ENCODE results near the gene AFF1.
"Not testable (repeated sequence)": the region's sequence is repeated elsewhere in the genome, so short reads cannot be mapped to it uniquely, and the experiment has no call there.

AFF1 gene

GRCh38 chr4:87122252-87122651, 187.4 kb downstream of the AFF1 start:
- DNase-seq, result peak; percentile 3

- no peak for DNase-seq
Observed at GRCh38 chr4:87126056-87126455, 191.2 kb downstream of the AFF1 start.

- DNase-seq, result no peak
Observed at GRCh38 chr4:87128006-87128705, 193.3 kb downstream of the AFF1 start.

- no peak for DNase-seq
Observed at GRCh38 chr4:87129681-87130080, 194.9 kb downstream of the AFF1 start.

- DNase-seq, result peak; percentile 85
Observed at GRCh38 chr4:87130985-87131703, 196.3 kb downstream of the AFF1 start.

- no peak for DNase-seq
Observed at GRCh38 chr4:87132035-87132434, 197.2 kb downstream of the AFF1 start.

- DNase-seq, result no peak
Observed at GRCh38 chr4:87133183-87133582, 198.4 kb downstream of the AFF1 start.

GRCh38 chr4:87134122-87134521, 199.3 kb downstream of the AFF1 start:
- DNase-seq, result no peak

- no peak for DNase-seq
Observed at GRCh38 chr4:87141428-87141827, 206.6 kb downstream of the AFF1 start.

GRCh38 chr4:87144356-87144755, 209.5 kb downstream of the AFF1 start:
- no peak for DNase-seq

- not testable (repeated sequence) for DNase-seq
Observed at GRCh38 chr4:87145934-87146333, 211.1 kb downstream of the AFF1 start.

GRCh38 chr4:87147116-87147515, 212.3 kb downstream of the AFF1 start:
- DNase-seq, result no peak

GRCh38 chr4:87150498-87151261, 215.9 kb downstream of the AFF1 start:
- peak; percentile 49 for DNase-seq

- no peak for DNase-seq
Observed at GRCh38 chr4:87151730-87152129, 216.9 kb downstream of the AFF1 start.

GRCh38 chr4:87152310-87153041, 217.7 kb downstream of the AFF1 start:
- no peak for DNase-seq

GRCh38 chr4:87153078-87153870, 218.5 kb downstream of the AFF1 start:
- DNase-seq, result no peak

GRCh38 chr4:87165892-87166291, 231.1 kb downstream of the AFF1 start:
- no peak for DNase-seq

- no peak for DNase-seq
Observed at GRCh38 chr4:87166296-87166854, 231.6 kb downstream of the AFF1 start.

GRCh38 chr4:87171944-87172343, 237.1 kb downstream of the AFF1 start:
- DNase-seq, result no peak

- DNase-seq, result no peak
Observed at GRCh38 chr4:87174672-87175071, 239.9 kb downstream of the AFF1 start.

GRCh38 chr4:87179751-87180150, 244.9 kb downstream of the AFF1 start:
- no peak for DNase-seq

- DNase-seq, result no peak
Observed at GRCh38 chr4:87180767-87181166, 246.0 kb downstream of the AFF1 start.
